Caco-2 (cell line): Measurements from ENCODE around the gene WNT5B. TPM values are rescaled to one million over a fixed set of nuclear protein-coding genes. Genes with fewer than 3 reads are reported as not detected.

Experiments used
- BruUV-seq: library from RNA; stranded (reverse); fragments of 400-500 nt; replicated peaks from 2 replicates; lab custom pipeline; 2021; lab: Mats Ljungman, UMichigan
- CTCF ChIA-PET: fragments of 300-600 bp; sonication (Branson Sonifier 250); formaldehyde crosslinking; loops from one replicate; lab custom pipeline; 2022; ENCODE audit warnings: antibody characterized with exemption; lab: Charles Lee
- POLR2A ChIA-PET: fragments of 300-600 bp; sonication (Branson Sonifier 250); formaldehyde crosslinking; loops from one replicate; lab custom pipeline; 2022; ENCODE audit warnings: antibody characterized with exemption; lab: Charles Lee
- DNase-seq, 2 experiments: peaks; one replicate each; pipeline versions ENCODE4 v3.0.0 to v3.0.0-alpha.2; 2020 to 2022
- H3K27me3 ChIP-seq: replicated peaks from 2 replicates; pipeline ENCODE4 v1.6.0; 2011; ENCODE audit warnings: low read length; ENCODE audit not compliant: control insufficient read depth, insufficient read depth
- H3K36me3 ChIP-seq: 2 replicates; pipeline ENCODE4 v1.5.1; 2011; ENCODE audit warnings: low read length; ENCODE audit not compliant: control insufficient read depth, insufficient read depth
- H3K4me1 ChIP-seq: fragments of 250-450 bp; sonication (Bioruptor Pico); 2 replicates; pipeline ENCODE4 v1.5.1; 2020; ENCODE audit warnings: mild to moderate bottlenecking
- H3K4me3 ChIP-seq: 2 replicates; pipeline ENCODE4 v1.5.1; 2011; ENCODE audit warnings: low read depth, mild to moderate bottlenecking, control low read depth, low read length
- H3K9me3 ChIP-seq: fragments of 250-450 bp; sonication (Bioruptor Pico); 2 replicates; pipeline ENCODE4 v1.5.1; 2020; ENCODE audit warnings: mild to moderate bottlenecking, moderate library complexity
- H3K27ac Mint-ChIP-seq: one replicate; pipeline ENCODE4 v1.8.0; 2022; ENCODE audit warnings: mixed read lengths; ENCODE audit not compliant: unreplicated experiment
- H3K27me3 Mint-ChIP-seq: one replicate; pipeline ENCODE4 v1.8.0; 2022; ENCODE audit warnings: mixed read lengths; ENCODE audit not compliant: insufficient read depth, unreplicated experiment
- H3K36me3 Mint-ChIP-seq: one replicate; pipeline ENCODE4 v1.8.0; 2022; ENCODE audit warnings: mild to moderate bottlenecking, mixed read lengths; ENCODE audit not compliant: insufficient read depth, unreplicated experiment
- H3K4me1 Mint-ChIP-seq: one replicate; pipeline ENCODE4 v1.8.0; 2022; ENCODE audit warnings: low read depth, mixed read lengths; ENCODE audit not compliant: unreplicated experiment
- H3K4me3 Mint-ChIP-seq: one replicate; pipeline ENCODE4 v1.8.0; 2022; ENCODE audit warnings: mild to moderate bottlenecking, moderate library complexity, mixed read lengths; ENCODE audit not compliant: unreplicated experiment
- H3K9me3 Mint-ChIP-seq: one replicate; pipeline ENCODE4 v1.8.0; 2022; ENCODE audit warnings: mixed read lengths; ENCODE audit not compliant: unreplicated experiment
- intact Hi-C: fragments of 100-400 bp; cut with micrococcal nuclease; formaldehyde crosslinking; loops from one replicate; pipeline ENCODE4 v1.10.0; 2022; ENCODE audit not compliant: unreplicated experiment
- total RNA-seq: library from RNA; stranded (reverse); gene quantifications from 2 replicates; pipeline ENCODE4 v1.2.3, GENCODE V29; 2022
- TF ChIP-seq, protein P1 (sequence below), 2 experiments: fragments of 200-600 bp in 1 of 2; IDR thresholded peaks; 1 replicate in 1 of 2; 2 replicates in 1 of 2; pipeline versions ENCODE4 v1.5.1 to v1.8.0; 2011 to 2022; ENCODE audit warnings: antibody characterized with exemption in 1 of 2, control low read depth in 1 of 2, inconsistent platforms in 1 of 2, low read depth in 1 of 2, low read length in 1 of 2, mild to moderate bottlenecking in 1 of 2, moderate library complexity in 1 of 2; ENCODE audit not compliant: insufficient read depth in 1 of 2, severe bottlenecking in 1 of 2, unreplicated experiment in 1 of 2

WNT5B gene
- total RNA-seq, 1 experiment from 2014 or later = 6.9 TPM

GRCh38 chr12:1681493-1681807 is 52.4 kb downstream of the WNT5B start:
- Mint-ChIP-seq H3K27me3 (no peaks in the 10 kb centered on the region), H3K4me1 (no peaks in the 10 kb centered on the region), H3K27ac (no peak overlapping the region), H3K9me3 (no peaks in the 10 kb centered on the region), H3K36me3 (no peaks in the 10 kb centered on the region), H3K4me3 (no peak overlapping the region)
- intact Hi-C loops = no loop called here
- no peaks in the 10 kb centered on the region for H3K27me3 ChIP-seq
- ChIA-PET POLR2A (interaction anchor here (0.5 to 1.1 kb wide), 2 partner anchors 9 to 29 kb away, joined by 3 to 7 read pairs; no protein-coding TSS in a partner anchor), CTCF (interaction anchor here (0.8 to 2.3 kb wide), 4 partner anchors 11 to 110 kb away, joined by 3 to 7 read pairs (median 6); no protein-coding TSS in a partner anchor)
- BruUV-seq = no TSS peak
- H3K4me3 ChIP-seq = no peak overlapping the region
- 0 out of 2 replicates have a peak, but pooled peaks cover 2% of the 10 kb centered on the region for H3K9me3 ChIP-seq
- TF ChIP-seq, protein P1, sequence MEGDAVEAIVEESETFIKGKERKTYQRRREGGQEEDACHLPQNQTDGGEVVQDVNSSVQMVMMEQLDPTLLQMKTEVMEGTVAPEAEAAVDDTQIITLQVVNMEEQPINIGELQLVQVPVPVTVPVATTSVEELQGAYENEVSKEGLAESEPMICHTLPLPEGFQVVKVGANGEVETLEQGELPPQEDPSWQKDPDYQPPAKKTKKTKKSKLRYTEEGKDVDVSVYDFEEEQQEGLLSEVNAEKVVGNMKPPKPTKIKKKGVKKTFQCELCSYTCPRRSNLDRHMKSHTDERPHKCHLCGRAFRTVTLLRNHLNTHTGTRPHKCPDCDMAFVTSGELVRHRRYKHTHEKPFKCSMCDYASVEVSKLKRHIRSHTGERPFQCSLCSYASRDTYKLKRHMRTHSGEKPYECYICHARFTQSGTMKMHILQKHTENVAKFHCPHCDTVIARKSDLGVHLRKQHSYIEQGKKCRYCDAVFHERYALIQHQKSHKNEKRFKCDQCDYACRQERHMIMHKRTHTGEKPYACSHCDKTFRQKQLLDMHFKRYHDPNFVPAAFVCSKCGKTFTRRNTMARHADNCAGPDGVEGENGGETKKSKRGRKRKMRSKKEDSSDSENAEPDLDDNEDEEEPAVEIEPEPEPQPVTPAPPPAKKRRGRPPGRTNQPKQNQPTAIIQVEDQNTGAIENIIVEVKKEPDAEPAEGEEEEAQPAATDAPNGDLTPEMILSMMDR (IDR thresholded peaks at IDR 0.05; ENCODE audit: insufficient read depth in 1 of 2, low read depth in 1 of 2, low read length in 1 of 2, severe bottlenecking in 1 of 2, unreplicated experiment in 1 of 2) = no peak
- H3K4me1 ChIP-seq = no peaks in the 10 kb centered on the region
- H3K36me3 ChIP-seq = no peaks in the 10 kb centered on the region
- DNase-seq = no peak

GRCh38 chr12:1688086-1688710 is 59.2 kb downstream of the WNT5B start:
- H3K36me3 ChIP-seq = no peaks in the 10 kb centered on the region
- intact Hi-C loops = no loop called here
- peaks cover 25% of the 10 kb centered on the region for H3K36me3 Mint-ChIP-seq
- TF ChIP-seq, protein P1 (IDR thresholded peaks at IDR 0.05; ENCODE audit: insufficient read depth in 1 of 2, low read depth in 1 of 2, low read length in 1 of 2, severe bottlenecking in 1 of 2, unreplicated experiment in 1 of 2) = no peak
- no peaks in the 10 kb centered on the region for H3K9me3 Mint-ChIP-seq
- H3K4me3 ChIP-seq = no peak overlapping the region
- DNase-seq = no peak
- POLR2A ChIA-PET = interaction anchor here (0.6 kb wide), 1 partner anchor 112 kb away, joined by 5 read pairs; no protein-coding TSS in a partner anchor
- CTCF ChIA-PET = interaction anchor here (0.6 to 1.7 kb wide), 2 partner anchors 54 to 112 kb away, joined by 3 to 4 read pairs; no protein-coding TSS in a partner anchor
- no peaks in the 10 kb centered on the region for H3K9me3 ChIP-seq
- no TSS peak for BruUV-seq
- peaks cover 10% of the 10 kb centered on the region for H3K4me1 Mint-ChIP-seq
- no peaks in the 10 kb centered on the region for H3K27me3 Mint-ChIP-seq
- H3K4me1 ChIP-seq = peaks cover 18% of the 10 kb centered on the region
- H3K27ac Mint-ChIP-seq = peak overlapping the region; percentile 43
- no peaks in the 10 kb centered on the region for H3K27me3 ChIP-seq
- H3K4me3 Mint-ChIP-seq = peak overlapping the region; percentile 39

DNA sequence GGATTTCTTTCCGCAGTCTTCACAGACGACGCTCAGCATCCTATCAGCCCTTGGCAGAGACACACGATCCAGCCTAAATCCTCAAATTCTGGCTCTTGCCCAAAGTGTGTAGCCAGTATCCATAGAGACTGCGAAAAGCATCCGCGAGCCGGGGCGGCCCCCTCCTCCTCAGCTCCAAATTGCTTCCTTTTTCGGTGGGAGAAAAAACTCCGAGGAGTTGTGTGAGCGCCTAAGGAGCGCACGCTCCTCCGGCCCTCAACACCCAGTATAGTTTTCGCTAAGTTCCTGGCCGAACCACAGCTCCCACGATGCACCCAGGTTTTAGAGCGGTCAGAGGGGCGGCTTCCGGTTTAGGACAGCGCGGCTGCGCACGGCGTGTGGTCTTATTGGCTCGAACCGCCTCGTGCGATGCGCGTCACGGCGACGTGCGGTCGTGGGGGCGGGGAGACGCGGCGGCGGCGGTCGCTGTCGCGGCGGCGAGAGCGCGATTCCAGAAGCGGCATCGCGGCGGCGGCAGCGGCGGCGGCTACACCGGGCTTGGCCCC is 61.6 kb downstream of the WNT5B start, which contains the start of gene ADIPOR2:
Gene ADIPOR2 (plus strand): TSS at position 493 of the 545 bp plus-strand sequence. CDS start 63,274 bp downstream, outside the sequence.
- Histone ChIP-seq H3K4me1 (peaks cover 27% of the 10 kb centered on the region), H3K27me3 (no peaks in the 10 kb centered on the region), H3K4me3 (peak within 1 kb of the TSS; percentile 76), H3K9me3 (no peaks in the 10 kb centered on the region), H3K36me3 (no peaks in the 10 kb centered on the region; the same call in 1 of the 2 replicates)
- TF ChIP-seq, protein P1 (IDR thresholded peaks at IDR 0.05; ENCODE audit: insufficient read depth in 1 of 2, low read depth in 1 of 2, low read length in 1 of 2, severe bottlenecking in 1 of 2, unreplicated experiment in 1 of 2) = no peak
- H3K27me3 Mint-ChIP-seq = no peaks in the 10 kb centered on the region
- DNase-seq = peak; percentile 98 to 99
- H3K4me1 Mint-ChIP-seq = peaks cover 12% of the 10 kb centered on the region
- H3K27ac Mint-ChIP-seq = peak within 1 kb of the TSS; percentile 85
- ChIA-PET POLR2A (interaction anchor here (0.5 to 2.1 kb wide), 16 partner anchors 9 to 249 kb away, joined by 3 to 25 read pairs (median 4); no protein-coding TSS in a partner anchor), CTCF (interaction anchor here (0.6 to 2.0 kb wide), 8 partner anchors 20 to 249 kb away, joined by 3 to 20 read pairs (median 5); partner anchors contain the start of gene WNT5B)
- no peaks in the 10 kb centered on the region for H3K9me3 Mint-ChIP-seq
- peak within 1 kb of the TSS; percentile 81 for H3K4me3 Mint-ChIP-seq
- peaks cover 40% of the 10 kb centered on the region for H3K36me3 Mint-ChIP-seq
- BruUV-seq = no TSS peak
- intact Hi-C loops = loop anchor here (2.0 kb wide), 2 partner anchors 30 to 100 kb away; no protein-coding TSS in a partner anchor
